PC-9 (cell line): ENCODE results near the gene CADPS2.

ENCODE experiments used
- EZH2 ChIP-seq: fragments of 200-600 bp; sonication (generic); IDR thresholded peaks from 2 replicates; pipeline ENCODE4 v1.8.0; 2017; ENCODE audit warnings: antibody characterized with exemption, low read depth
- TF ChIP-seq, protein P1 (sequence below): fragments of 200-600 bp; sonication (generic); conservative IDR thresholded peaks from 2 replicates; pipeline ENCODE4 v1.6.1; 2017; ENCODE audit warnings: mixed run types, antibody characterized with exemption, mild to moderate bottlenecking, moderate library complexity

DNA sequence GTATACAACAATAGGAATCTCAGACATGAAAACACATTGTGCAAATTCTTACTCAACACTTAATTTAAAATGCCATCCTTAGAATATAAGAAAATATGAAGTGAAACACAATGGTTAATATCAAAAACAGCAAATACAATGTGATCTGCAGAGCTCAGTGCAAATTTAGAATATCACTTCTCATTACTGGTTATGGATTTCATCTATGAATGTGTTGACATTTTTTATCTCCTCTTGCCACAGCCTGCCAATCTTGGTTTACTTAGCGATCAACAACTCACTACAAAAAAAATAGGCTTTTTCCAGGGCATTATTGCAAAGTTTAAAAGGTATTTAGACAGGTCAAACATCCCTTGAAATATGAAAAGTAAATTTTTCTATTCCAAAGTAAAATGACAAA lies 158.5 kb downstream of the CADPS2 start:
- TF ChIP-seq, protein P1, sequence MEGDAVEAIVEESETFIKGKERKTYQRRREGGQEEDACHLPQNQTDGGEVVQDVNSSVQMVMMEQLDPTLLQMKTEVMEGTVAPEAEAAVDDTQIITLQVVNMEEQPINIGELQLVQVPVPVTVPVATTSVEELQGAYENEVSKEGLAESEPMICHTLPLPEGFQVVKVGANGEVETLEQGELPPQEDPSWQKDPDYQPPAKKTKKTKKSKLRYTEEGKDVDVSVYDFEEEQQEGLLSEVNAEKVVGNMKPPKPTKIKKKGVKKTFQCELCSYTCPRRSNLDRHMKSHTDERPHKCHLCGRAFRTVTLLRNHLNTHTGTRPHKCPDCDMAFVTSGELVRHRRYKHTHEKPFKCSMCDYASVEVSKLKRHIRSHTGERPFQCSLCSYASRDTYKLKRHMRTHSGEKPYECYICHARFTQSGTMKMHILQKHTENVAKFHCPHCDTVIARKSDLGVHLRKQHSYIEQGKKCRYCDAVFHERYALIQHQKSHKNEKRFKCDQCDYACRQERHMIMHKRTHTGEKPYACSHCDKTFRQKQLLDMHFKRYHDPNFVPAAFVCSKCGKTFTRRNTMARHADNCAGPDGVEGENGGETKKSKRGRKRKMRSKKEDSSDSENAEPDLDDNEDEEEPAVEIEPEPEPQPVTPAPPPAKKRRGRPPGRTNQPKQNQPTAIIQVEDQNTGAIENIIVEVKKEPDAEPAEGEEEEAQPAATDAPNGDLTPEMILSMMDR, result no peak
- no peak for TF ChIP-seq EZH2
